DMS153 treated with DMSO at 0.1 percent for 48 hours (cell line): Measurements from ENCODE around the gene ATP4B.

Experiments
- DNase-seq: peaks from one replicate; lab custom pipeline; 2025; ENCODE audit not compliant: unreplicated experiment; lab: John Stamatoyannopoulos, UW

ATP4B gene

GRCh38 chr13:113608967-113609533 lies 48.9 kb downstream of the ATP4B start:
- DNase-seq, result no peak

- no peak for DNase-seq
Observed at GRCh38 chr13:113607889-113608635, 49.9 kb downstream of the ATP4B start.

GRCh38 chr13:113607056-113607888 lies 50.7 kb downstream of the ATP4B start:
- no peak for DNase-seq

DNA sequence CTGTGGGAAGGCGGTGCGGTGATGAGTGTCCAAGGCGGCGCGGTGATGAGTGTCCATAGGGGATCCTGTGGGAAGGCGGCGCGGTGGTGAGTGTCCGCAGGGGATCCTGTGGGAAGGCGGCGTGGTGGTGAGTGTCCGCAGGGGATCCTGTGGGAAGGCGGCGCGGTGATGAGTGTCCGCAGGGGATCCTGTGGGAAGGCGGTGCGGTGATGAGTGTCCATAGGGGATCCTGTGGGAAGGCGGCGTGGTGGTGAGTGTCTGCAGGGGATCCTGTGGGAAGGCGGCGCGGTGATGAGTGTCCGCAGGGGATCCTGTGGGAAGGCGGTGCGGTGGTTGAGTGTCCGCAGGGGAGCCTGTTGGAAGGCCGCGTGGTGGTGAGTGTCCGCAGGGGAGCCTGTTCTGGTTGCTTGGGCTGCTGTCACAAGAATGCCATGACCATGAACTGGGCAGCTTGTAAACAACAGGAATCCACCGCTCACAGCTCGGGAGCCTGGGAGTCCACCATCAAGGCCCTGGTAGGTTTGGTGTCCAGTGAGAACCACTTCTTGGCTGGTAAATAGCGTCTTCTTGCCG lies 52.0 kb downstream of the ATP4B start:
- no peak for DNase-seq

DNA sequence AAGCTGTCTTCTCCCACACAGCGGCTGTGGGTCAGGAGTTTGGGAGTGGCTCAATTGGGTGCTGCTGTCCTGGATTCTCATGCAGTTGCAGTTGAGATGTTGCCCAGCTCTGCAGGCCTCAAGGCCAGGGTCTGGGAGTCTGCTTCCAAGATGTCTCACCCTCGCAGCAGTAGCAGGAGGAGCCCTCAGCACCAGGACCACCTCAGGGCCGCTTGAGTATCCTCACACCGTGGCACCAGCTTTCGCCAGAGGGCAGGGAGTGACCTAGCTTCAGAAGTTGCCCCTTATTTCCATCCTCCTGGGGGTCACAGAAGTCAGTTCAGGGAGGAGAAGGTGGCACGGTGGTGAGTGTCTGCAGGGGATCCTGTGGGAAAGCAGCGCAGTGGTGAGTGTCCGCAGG lies 52.5 kb downstream of the ATP4B start:
- DNase-seq, result no peak

- no peak for DNase-seq
Observed at GRCh38 chr13:113604186-113604585, 53.8 kb downstream of the ATP4B start.

- no peak for DNase-seq
Observed at GRCh38 chr13:113603116-113603710, 54.8 kb downstream of the ATP4B start.

- no peak for DNase-seq
Observed at GRCh38 chr13:113602291-113602988, 55.6 kb downstream of the ATP4B start.

DNA sequence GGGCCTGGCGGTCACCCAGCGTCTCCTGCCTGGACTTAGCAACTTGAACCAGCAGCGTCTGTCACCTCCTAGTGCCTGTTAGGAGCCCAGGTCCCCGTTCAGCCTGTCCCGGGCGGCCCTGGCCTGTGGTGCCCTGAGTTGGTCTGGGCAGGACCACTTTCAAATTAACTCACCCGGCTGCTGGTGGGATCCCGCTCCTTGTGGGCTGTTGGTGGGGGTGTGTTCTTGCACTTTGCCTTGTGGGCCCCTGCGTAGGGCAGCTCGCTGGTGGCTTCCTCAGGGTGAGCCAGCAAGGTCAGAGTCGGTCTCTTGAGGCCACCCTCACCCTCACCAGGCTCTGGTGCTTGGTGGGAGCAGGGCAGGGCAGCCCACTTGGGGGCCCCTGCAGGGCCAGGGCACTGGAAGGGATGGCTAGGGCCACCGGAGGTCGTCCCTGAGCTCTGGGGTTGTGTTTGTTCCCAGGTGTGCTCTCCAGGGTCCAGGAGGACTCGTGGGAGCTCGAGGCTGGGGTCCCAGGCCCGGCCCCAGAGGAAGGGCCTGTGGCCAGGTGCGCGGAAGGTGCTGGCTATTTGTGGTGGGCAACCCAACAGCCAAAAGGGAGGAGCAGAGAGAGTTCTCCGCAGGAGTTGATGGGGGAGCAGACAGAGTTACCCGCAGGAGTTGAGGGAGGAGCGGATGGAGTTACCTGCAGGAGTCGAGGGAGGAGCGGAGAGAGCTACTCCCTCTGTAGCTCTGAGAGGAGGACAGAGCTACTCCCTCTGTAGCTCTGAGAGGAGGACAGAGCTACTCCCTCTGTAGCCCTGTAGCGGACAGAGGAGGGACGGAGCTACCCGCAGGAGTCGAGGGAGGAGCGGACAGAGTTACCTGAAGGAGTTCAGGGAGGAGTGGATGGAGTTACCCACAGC lies 56.6 kb downstream of the ATP4B start:
- DNase-seq, result no peak

- no peak for DNase-seq
Observed at GRCh38 chr13:113599391-113599790, 58.6 kb downstream of the ATP4B start.
